ENCODE data around the gene IL20. TPM values are rescaled to one million over a fixed set of nuclear protein-coding genes. Genes with fewer than 3 reads are reported as not detected.

Gene IL20
- polyA plus RNA-seq, 2 of the 4 experiments (the other 2 are of a cell fraction): 0.05 TPM; not detected in 1

- ATAC-seq: no peak
- DNase-seq (ENCODE audit: low read depth in 1 of 2, low spot score in 1 of 2): no peak
- Histone ChIP-seq H3K9me3 (no peaks in the 10 kb centered on the region), H3K4me2 (0 out of 3 replicates have a peak overlapping the region, but pooled peaks have one; percentile 23), H3K27ac (peak overlapping the region in 1 of 2 experiments; percentile 73; a peak in 2 of 6 replicates), H3K4me1 (peaks cover 18% of the 10 kb centered on the region), H3K4me3 (no peak overlapping the region)
- FAIRE-seq: no peak
- CTCF ChIA-PET: interaction anchor here (1.0 to 3.3 kb wide), 5 partner anchors 8 to 178 kb away, joined by 3 to 13 read pairs (median 3); partner anchors contain the start of gene IL24
- POLR2A ChIA-PET: interaction anchor here (0.6 kb wide), 1 partner anchor 919 kb away, joined by 5 read pairs; no protein-coding TSS in a partner anchor
- TF ChIP-seq SREBF2 (IDR thresholded peaks at IDR 0.05) (no peak), HOXB5 (CRISPR knock-in tag; IDR thresholded peaks at IDR 0.05) (no peak), RAD21 (conservative IDR thresholded peaks at IDR 0.05 in 1 of 2, IDR thresholded peaks at IDR 0.05 in 1 of 2) (no peak), JUNB (IDR thresholded peaks at IDR 0.05) (no peak), NR3C1 (IDR thresholded peaks at IDR 0.05) (no peak), KDM1A (IDR thresholded peaks at IDR 0.05; ENCODE audit: low read depth) (no peak), JUN (IDR thresholded peaks at IDR 0.05) (no peak), ATOH8 (CRISPR knock-in tag; IDR thresholded peaks at IDR 0.05; ENCODE audit: low read depth) (no peak), NFE2L2 (conservative IDR thresholded peaks at IDR 0.05; ENCODE audit: low read length) (no peak), HDAC2 (IDR thresholded peaks at IDR 0.05) (no peak)
- 81% methylated on average over 10 of the region's 10 CpGs for WGBS (ENCODE audit: missing lambda C conversion rate)
Observed at GRCh38 chr1:206904423-206905142, 39.2 kb downstream of the IL20 start.

GRCh38 chr1:206905295-206906164 lies 40.1 kb downstream of the IL20 start:
- Histone ChIP-seq H3K27ac (peak overlapping the region; percentile 13 to 73; a peak in 5 of 6 replicates), H3K4me2 (peak overlapping the region; percentile 23; the same call in 2 of the 3 replicates), H3K4me1 (peaks cover 23% of the 10 kb centered on the region), H3K4me3 (no peak overlapping the region), H3K9me3 (no peaks in the 10 kb centered on the region)
- DNase-seq (ENCODE audit: low read depth in 1 of 2, low spot score in 1 of 2) (peak; percentile 71 to 77), FAIRE-seq (no peak), ATAC-seq (peak; percentile 57 to 79)
- CTCF ChIA-PET: interaction anchor here (0.8 to 5.1 kb wide), 10 partner anchors 7 to 274 kb away, joined by 3 to 50 read pairs (median 4); partner anchors contain the start of gene IL24
- 4% methylated on average over 4 of the region's 4 CpGs for WGBS (ENCODE audit: missing lambda C conversion rate)
- POLR2A ChIA-PET: interaction anchor here (0.6 kb wide), 1 partner anchor 918 kb away, joined by 5 read pairs; no protein-coding TSS in a partner anchor
- no peak for TF ChIP-seq EP300 (IDR thresholded peaks at IDR 0.05)
- TF ChIP-seq KDM1A (IDR thresholded peaks at IDR 0.05; ENCODE audit: low read depth): no peak
- no peak for TF ChIP-seq REST (IDR thresholded peaks at IDR 0.05)
- TF ChIP-seq JUNB (IDR thresholded peaks at IDR 0.05): peak; percentile 55; the same call in 1 of the 2 replicates
- no peak for TF ChIP-seq BCL3 (IDR thresholded peaks at IDR 0.05)
- no peak for TF ChIP-seq HES2 (IDR thresholded peaks at IDR 0.05)
- 0 out of 2 replicates have a peak, but pooled peaks have one; percentile 21 for TF ChIP-seq E2F6 (IDR thresholded peaks at IDR 0.05; ENCODE audit: borderline replicate concordance, low read depth)
- TF ChIP-seq HOXB13 (CRISPR knock-in tag; IDR thresholded peaks at IDR 0.05; ENCODE audit: low read depth): 0 out of 2 replicates have a peak, but pooled peaks have one; percentile 22
- TF ChIP-seq NFE2L2 (conservative IDR thresholded peaks at IDR 0.05; ENCODE audit: low read length): 0 out of 2 replicates have a peak, but pooled peaks have one; percentile 18
- TF ChIP-seq POLR2AphosphoS2 (conservative IDR thresholded peaks at IDR 0.05; ENCODE audit: low read length): no peak
- no peak for TF ChIP-seq ZSCAN20 (CRISPR knock-in tag; IDR thresholded peaks at IDR 0.05)
- no peak for TF ChIP-seq PBX3 (IDR thresholded peaks at IDR 0.05)
- peak; percentile 73; the same call in 1 of the 2 replicates for TF ChIP-seq MAX (IDR thresholded peaks at IDR 0.05)
- no peak for TF ChIP-seq PHF8 (IDR thresholded peaks at IDR 0.05; ENCODE audit: borderline replicate concordance, low read depth)
- TF ChIP-seq HMGXB4 (CRISPR knock-in tag; IDR thresholded peaks at IDR 0.05; ENCODE audit: borderline replicate concordance): no peak
